ENCODE data around the gene CMTM5.
"Not testable (repeated sequence)": the region's sequence is repeated elsewhere in the genome, so short reads cannot be mapped to it uniquely, and the experiment has no call there.

The CMTM5 gene

DNA sequence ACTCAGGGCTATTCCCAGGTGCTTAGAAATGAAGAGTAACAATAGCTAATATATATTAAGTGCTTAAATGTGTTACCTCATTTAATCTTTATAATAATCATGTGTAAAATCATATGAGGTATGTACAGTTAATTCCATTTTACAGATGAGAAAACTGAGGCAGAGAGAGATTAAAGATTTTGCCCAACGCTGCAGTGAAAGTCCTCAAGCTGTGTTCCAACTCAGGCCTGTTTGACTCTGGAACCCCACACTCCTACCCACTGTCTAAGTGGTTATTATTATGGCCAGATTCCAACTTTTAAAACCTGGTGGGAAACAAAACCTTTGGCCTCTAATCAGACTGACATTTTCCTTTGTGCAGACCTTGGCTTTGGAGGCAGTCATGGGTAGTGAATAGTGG, 10.2 kb downstream of the CMTM5 start:
- TF ChIP-seq, protein P1, sequence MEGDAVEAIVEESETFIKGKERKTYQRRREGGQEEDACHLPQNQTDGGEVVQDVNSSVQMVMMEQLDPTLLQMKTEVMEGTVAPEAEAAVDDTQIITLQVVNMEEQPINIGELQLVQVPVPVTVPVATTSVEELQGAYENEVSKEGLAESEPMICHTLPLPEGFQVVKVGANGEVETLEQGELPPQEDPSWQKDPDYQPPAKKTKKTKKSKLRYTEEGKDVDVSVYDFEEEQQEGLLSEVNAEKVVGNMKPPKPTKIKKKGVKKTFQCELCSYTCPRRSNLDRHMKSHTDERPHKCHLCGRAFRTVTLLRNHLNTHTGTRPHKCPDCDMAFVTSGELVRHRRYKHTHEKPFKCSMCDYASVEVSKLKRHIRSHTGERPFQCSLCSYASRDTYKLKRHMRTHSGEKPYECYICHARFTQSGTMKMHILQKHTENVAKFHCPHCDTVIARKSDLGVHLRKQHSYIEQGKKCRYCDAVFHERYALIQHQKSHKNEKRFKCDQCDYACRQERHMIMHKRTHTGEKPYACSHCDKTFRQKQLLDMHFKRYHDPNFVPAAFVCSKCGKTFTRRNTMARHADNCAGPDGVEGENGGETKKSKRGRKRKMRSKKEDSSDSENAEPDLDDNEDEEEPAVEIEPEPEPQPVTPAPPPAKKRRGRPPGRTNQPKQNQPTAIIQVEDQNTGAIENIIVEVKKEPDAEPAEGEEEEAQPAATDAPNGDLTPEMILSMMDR (IDR thresholded peaks at IDR 0.05; ENCODE audit: extremely low read depth, missing control alignments), result no peak
- DNase-seq (ENCODE audit: low spot score), result no peak

DNA sequence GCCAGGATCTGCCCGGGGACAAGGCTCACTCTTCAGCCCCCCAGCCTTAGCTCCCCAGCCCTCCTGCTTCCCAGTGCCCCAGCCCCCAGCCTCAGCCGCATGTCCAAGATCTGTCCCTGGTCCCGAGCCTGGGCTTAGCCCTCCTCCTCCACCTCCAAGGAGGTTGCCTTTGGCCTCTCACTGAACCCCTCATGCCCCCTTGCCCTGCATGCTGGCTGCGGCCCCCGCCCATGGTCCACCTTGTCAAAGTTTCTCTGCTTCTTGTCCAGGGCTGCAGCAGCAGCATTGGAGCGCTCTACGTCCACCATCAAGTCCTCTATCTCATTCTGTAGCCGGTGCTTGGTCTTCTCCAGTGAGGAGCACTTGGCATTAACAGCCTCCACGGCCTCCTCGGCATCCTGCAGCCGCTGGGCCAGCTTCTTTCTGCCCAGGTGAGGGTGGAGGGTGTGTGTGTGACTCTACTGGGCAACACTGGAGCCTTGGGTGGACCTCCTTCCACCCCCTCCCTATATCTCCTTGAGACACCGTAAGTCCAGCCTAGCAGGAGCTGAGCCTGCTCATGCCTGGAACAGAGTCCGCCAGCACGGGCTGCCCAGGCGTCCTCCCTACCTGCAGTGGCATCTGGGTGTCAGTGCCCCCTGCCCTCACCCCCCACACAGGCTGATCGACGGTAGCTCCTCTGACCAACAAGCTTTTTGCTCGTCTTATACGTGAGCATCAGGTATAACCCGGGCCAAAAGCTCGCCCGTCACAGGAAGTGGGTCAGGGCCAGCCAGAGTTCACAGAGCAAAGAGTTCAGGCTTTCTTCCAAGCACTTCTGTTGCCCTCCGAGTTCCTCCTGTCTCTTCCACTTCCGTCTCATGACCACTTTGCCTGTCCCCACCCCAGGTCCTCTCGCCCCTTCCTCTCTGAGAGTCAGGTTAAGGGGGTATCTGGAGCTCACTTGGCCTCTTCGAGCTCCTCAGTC, 11.4 kb downstream of the CMTM5 start:
- DNase-seq (ENCODE audit: low spot score), result no peak
- TF ChIP-seq, protein P1 (IDR thresholded peaks at IDR 0.05; ENCODE audit: extremely low read depth, missing control alignments), result no peak

DNA sequence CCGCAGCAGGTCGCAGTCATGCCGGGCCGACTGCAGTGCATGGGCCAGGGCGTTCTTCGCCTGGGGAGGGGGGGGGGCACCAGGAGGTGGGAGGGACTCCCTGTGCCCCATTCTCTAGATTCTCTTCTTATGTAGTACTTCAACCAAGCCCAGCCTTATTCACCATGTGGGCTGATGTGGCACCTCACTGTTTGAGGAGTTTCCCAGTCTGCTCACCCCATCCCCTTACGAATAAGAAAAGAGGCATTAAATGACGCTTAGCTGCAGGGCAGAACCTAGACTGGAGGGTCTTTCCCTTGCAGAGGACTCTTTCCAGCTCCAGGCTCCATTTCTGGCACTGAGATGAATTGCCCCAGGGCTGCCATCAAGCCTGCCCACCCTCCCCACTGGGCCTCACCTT, 12.2 kb downstream of the CMTM5 start:
- TF ChIP-seq, protein P1 (IDR thresholded peaks at IDR 0.05; ENCODE audit: extremely low read depth, missing control alignments), result no peak
- no peak for DNase-seq (ENCODE audit: low spot score)

DNA sequence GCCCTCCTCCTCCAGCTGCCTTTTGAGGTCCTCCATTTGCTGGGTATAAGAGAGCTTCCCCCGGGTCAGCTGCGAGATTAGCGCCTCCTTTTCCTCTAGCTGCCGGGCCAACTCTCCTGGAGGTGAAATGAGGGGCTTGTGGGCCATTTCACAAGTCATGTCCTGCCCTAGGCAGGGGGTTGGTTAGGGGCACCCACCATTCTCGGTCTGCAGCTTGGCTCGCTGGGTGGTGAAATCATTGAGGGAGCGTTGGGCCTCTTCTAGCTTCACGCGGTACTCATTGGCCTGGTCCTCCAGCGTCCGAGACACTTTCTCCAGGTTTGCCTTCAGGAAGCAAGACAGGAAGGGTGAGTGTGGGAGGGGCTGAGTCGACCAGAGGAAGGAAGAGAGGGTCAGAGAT, 12.6 kb downstream of the CMTM5 start:
- no peak for DNase-seq (ENCODE audit: low spot score)
- TF ChIP-seq, protein P1 (IDR thresholded peaks at IDR 0.05; ENCODE audit: extremely low read depth, missing control alignments), result no peak

DNA sequence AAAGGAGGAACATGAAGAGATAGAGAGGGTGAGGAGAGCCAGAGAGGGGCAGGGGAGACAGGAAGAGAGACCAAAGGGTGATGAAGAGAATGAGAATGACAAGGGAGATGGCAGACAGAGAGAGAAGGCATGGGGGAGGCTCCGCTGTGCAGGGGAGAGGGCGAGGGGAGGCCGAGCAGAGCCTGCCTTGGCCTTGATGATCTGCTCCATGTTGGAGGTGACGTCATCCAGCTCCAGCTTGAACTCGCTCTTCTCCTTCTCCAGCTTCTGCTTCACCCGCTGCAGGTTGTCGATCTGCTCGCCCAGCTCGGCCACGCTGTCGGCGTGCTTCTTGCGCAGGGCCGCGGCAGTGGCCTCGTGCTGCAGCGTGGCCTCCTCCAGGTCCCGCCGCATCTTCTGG, 13.0 kb downstream of the CMTM5 start:
- not testable (repeated sequence) for DNase-seq (ENCODE audit: low spot score)

DNA sequence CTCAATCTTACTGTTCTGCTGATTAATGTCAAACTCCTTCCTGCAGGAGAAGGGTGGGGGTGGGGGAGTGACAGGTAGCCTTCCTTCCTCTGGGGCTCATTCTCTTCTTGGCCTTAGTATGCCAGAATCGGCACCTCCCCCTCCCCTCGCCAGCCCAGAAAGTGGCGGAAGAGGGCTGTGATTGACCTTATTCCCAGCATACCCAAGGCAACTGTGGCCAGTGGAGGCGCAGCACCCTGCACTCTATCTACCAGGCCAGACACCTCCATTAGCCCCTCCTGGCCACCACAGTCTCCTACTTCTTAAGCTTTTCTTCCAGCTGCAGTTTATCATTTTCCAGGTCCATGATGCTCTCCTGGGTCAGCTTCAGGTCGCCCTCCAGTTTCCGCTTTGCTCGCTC, 15.8 kb downstream of the CMTM5 start:
- no peak for DNase-seq (ENCODE audit: low spot score)

DNA sequence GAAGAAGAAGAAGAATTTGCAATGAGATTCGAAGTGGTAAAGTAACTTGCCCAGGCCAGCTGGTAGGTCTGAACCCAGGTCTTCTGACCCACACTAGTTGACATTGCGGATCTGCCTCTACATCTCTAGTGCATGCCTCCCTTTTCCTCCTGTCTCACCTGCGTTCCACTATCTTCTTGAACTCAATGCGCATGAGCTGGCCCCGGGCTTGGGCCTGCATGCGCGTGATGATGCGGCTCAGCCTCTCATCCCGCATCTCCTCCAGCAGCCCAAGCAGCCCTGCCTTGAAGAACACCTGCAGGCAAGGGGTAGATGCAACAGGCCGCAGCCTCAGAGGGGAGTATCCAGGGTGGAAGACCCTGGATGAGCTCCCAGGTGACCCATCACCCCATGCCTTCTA, 19.3 kb downstream of the CMTM5 start:
- no peak for DNase-seq (ENCODE audit: low spot score)
- TF ChIP-seq, protein P1 (IDR thresholded peaks at IDR 0.05; ENCODE audit: extremely low read depth, missing control alignments), result no peak

More for the DNA sequence above, 15.8 kb downstream of the CMTM5 start:
- TF ChIP-seq, protein P1 (IDR thresholded peaks at IDR 0.05; ENCODE audit: extremely low read depth, missing control alignments), result no peak

Data from GM20000 (cell line).